ENCODE results near the gene ACTR1A.

ACTR1A gene

GRCh38 chr10:102523250-102524029, 20.9 kb upstream of the ACTR1A start:
- Histone ChIP-seq H3K27me3 (ENCODE audit: insufficient read depth, low read length, poor library complexity) (no peaks in the 10 kb centered on the region), H3K4me2 (ENCODE audit: low read length) (no peak overlapping the region), H3K4ac (ENCODE audit: low read depth, low read length) (no peak overlapping the region), H4K5ac (ENCODE audit: low read length) (no peak overlapping the region), H3K27ac (ENCODE audit: low read depth, low read length) (no peak overlapping the region), H3K18ac (ENCODE audit: low read length) (no peak overlapping the region), H3K4me1 (ENCODE audit: control insufficient read depth, low read depth, low read length) (no peaks in the 10 kb centered on the region), H3K79me2 (ENCODE audit: control insufficient read depth, insufficient read depth, low read length) (no peaks in the 10 kb centered on the region), H2BK120ac (ENCODE audit: low read depth, low read length) (no peak overlapping the region), H2BK15ac (replicated peaks; ENCODE audit: low read depth) (no peak overlapping the region), H3K79me1 (ENCODE audit: low read length) (peaks cover 6% of the 10 kb centered on the region), H2AK5ac (ENCODE audit: low read length) (no peak overlapping the region), H3K56ac (ENCODE audit: low read length) (no peak overlapping the region), H3K23ac (ENCODE audit: low read length) (no peak overlapping the region), H4K8ac (ENCODE audit: low read depth, low read length) (no peak overlapping the region), H3K9ac (ENCODE audit: low read length) (no peak overlapping the region), H3K4me3 (ENCODE audit: low read length) (no peak overlapping the region), H3K36me3 (ENCODE audit: control insufficient read depth, insufficient read depth, low read length) (no peaks in the 10 kb centered on the region), H2BK5ac (ENCODE audit: low read length) (no peak overlapping the region)
- no peak for DNase-seq
- no CpG with 5 or more reads among the region's 7 CpGs for WGBS (ENCODE audit: extremely low coverage, insufficient coverage, low lambda C conversion rate)

GRCh38 chr10:102522874-102523249, 20.4 kb upstream of the ACTR1A start:
- no peak overlapping the region for H2BK5ac ChIP-seq (ENCODE audit: low read length)
- no peak overlapping the region for H4K8ac ChIP-seq (ENCODE audit: low read depth, low read length)
- H3K79me1 ChIP-seq (ENCODE audit: low read length), result peaks cover 6% of the 10 kb centered on the region
- H3K23ac ChIP-seq (ENCODE audit: low read length), result peak overlapping the region; percentile 90
- H3K4ac ChIP-seq (ENCODE audit: low read depth, low read length), result no peak overlapping the region
- DNase-seq, result no peak
- WGBS (ENCODE audit: extremely low coverage, insufficient coverage, low lambda C conversion rate), result no CpG with 5 or more reads among the region's 1 CpG
- H3K27me3 ChIP-seq (ENCODE audit: insufficient read depth, low read length, poor library complexity), result no peaks in the 10 kb centered on the region
- no peak overlapping the region for H3K27ac ChIP-seq (ENCODE audit: low read depth, low read length)
- no peak overlapping the region for H2AK5ac ChIP-seq (ENCODE audit: low read length)
- no peak overlapping the region for H2BK15ac ChIP-seq (replicated peaks; ENCODE audit: low read depth)
- no peaks in the 10 kb centered on the region for H3K79me2 ChIP-seq (ENCODE audit: control insufficient read depth, insufficient read depth, low read length)
- H3K4me3 ChIP-seq (ENCODE audit: low read length), result no peak overlapping the region
- H3K18ac ChIP-seq (ENCODE audit: low read length), result no peak overlapping the region
- H4K5ac ChIP-seq (ENCODE audit: low read length), result no peak overlapping the region
- no peak overlapping the region for H3K56ac ChIP-seq (ENCODE audit: low read length)
- H3K4me2 ChIP-seq (ENCODE audit: low read length), result no peak overlapping the region
- H3K4me1 ChIP-seq (ENCODE audit: control insufficient read depth, low read depth, low read length), result no peaks in the 10 kb centered on the region
- no peak overlapping the region for H2BK120ac ChIP-seq (ENCODE audit: low read depth, low read length)
- no peak overlapping the region for H3K9ac ChIP-seq (ENCODE audit: low read length)
- H3K36me3 ChIP-seq (ENCODE audit: control insufficient read depth, insufficient read depth, low read length), result no peaks in the 10 kb centered on the region

GRCh38 chr10:102519246-102519825, 16.8 kb upstream of the ACTR1A start:
- no peak overlapping the region for H2BK15ac ChIP-seq (replicated peaks; ENCODE audit: low read depth)
- H3K56ac ChIP-seq (ENCODE audit: low read length), result no peak overlapping the region
- no peak overlapping the region for H3K4me2 ChIP-seq (ENCODE audit: low read length)
- H4K5ac ChIP-seq (ENCODE audit: low read length), result no peak overlapping the region
- no peaks in the 10 kb centered on the region for H3K36me3 ChIP-seq (ENCODE audit: control insufficient read depth, insufficient read depth, low read length)
- no peak overlapping the region for H3K4me3 ChIP-seq (ENCODE audit: low read length)
- no peak overlapping the region for H4K8ac ChIP-seq (ENCODE audit: low read depth, low read length)
- no peaks in the 10 kb centered on the region for H3K27me3 ChIP-seq (ENCODE audit: insufficient read depth, low read length, poor library complexity)
- no peak overlapping the region for H2AK5ac ChIP-seq (ENCODE audit: low read length)
- no CpG with 5 or more reads among the region's 12 CpGs for WGBS (ENCODE audit: extremely low coverage, insufficient coverage, low lambda C conversion rate)
- H2BK120ac ChIP-seq (ENCODE audit: low read depth, low read length), result no peak overlapping the region
- no peak overlapping the region for H3K9ac ChIP-seq (ENCODE audit: low read length)
- no peaks in the 10 kb centered on the region for H3K4me1 ChIP-seq (ENCODE audit: control insufficient read depth, low read depth, low read length)
- no peak for DNase-seq
- H3K23ac ChIP-seq (ENCODE audit: low read length), result no peak overlapping the region
- no peak overlapping the region for H2BK5ac ChIP-seq (ENCODE audit: low read length)
- H3K79me2 ChIP-seq (ENCODE audit: control insufficient read depth, insufficient read depth, low read length), result no peaks in the 10 kb centered on the region
- no peak overlapping the region for H3K4ac ChIP-seq (ENCODE audit: low read depth, low read length)
- peaks cover 6% of the 10 kb centered on the region for H3K79me1 ChIP-seq (ENCODE audit: low read length)
- no peak overlapping the region for H3K18ac ChIP-seq (ENCODE audit: low read length)
- no peak overlapping the region for H3K27ac ChIP-seq (ENCODE audit: low read depth, low read length)

GRCh38 chr10:102517553-102517952, 15.0 kb upstream of the ACTR1A start:
- Histone ChIP-seq H3K4me1 (ENCODE audit: control insufficient read depth, low read depth, low read length) (no peaks in the 10 kb centered on the region), H3K56ac (ENCODE audit: low read length) (no peak overlapping the region), H3K27ac (ENCODE audit: low read depth, low read length) (no peak overlapping the region), H4K5ac (ENCODE audit: low read length) (no peak overlapping the region), H3K4ac (ENCODE audit: low read depth, low read length) (no peak overlapping the region), H2AK5ac (ENCODE audit: low read length) (no peak overlapping the region), H4K8ac (ENCODE audit: low read depth, low read length) (no peak overlapping the region), H3K9ac (ENCODE audit: low read length) (no peak overlapping the region), H3K79me1 (ENCODE audit: low read length) (peaks cover 3% of the 10 kb centered on the region), H2BK15ac (replicated peaks; ENCODE audit: low read depth) (no peak overlapping the region), H3K36me3 (ENCODE audit: control insufficient read depth, insufficient read depth, low read length) (no peaks in the 10 kb centered on the region), H3K18ac (ENCODE audit: low read length) (no peak overlapping the region), H2BK5ac (ENCODE audit: low read length) (no peak overlapping the region), H3K4me2 (ENCODE audit: low read length) (no peak overlapping the region), H3K79me2 (ENCODE audit: control insufficient read depth, insufficient read depth, low read length) (no peaks in the 10 kb centered on the region), H3K23ac (ENCODE audit: low read length) (no peak overlapping the region), H2BK120ac (ENCODE audit: low read depth, low read length) (no peak overlapping the region), H3K4me3 (ENCODE audit: low read length) (no peak overlapping the region), H3K27me3 (ENCODE audit: insufficient read depth, low read length, poor library complexity) (no peaks in the 10 kb centered on the region)
- WGBS (ENCODE audit: extremely low coverage, insufficient coverage, low lambda C conversion rate), result no CpG with 5 or more reads among the region's 3 CpGs
- DNase-seq, result no peak

- Histone ChIP-seq H3K9ac (ENCODE audit: low read length) (no peak overlapping the region), H3K79me1 (ENCODE audit: low read length) (no peaks in the 10 kb centered on the region), H2AK5ac (ENCODE audit: low read length) (no peak overlapping the region), H3K4ac (ENCODE audit: low read depth, low read length) (no peak overlapping the region), H3K27ac (ENCODE audit: low read depth, low read length) (no peak overlapping the region), H4K5ac (ENCODE audit: low read length) (no peak overlapping the region), H3K4me2 (ENCODE audit: low read length) (no peak overlapping the region), H3K4me3 (ENCODE audit: low read length) (no peak overlapping the region), H3K18ac (ENCODE audit: low read length) (no peak overlapping the region), H4K8ac (ENCODE audit: low read depth, low read length) (no peak overlapping the region), H2BK15ac (replicated peaks; ENCODE audit: low read depth) (no peak overlapping the region), H3K56ac (ENCODE audit: low read length) (no peak overlapping the region), H3K79me2 (ENCODE audit: control insufficient read depth, insufficient read depth, low read length) (no peaks in the 10 kb centered on the region), H3K23ac (ENCODE audit: low read length) (no peak overlapping the region), H2BK5ac (ENCODE audit: low read length) (no peak overlapping the region), H2BK120ac (ENCODE audit: low read depth, low read length) (no peak overlapping the region), H3K27me3 (ENCODE audit: insufficient read depth, low read length, poor library complexity) (no peaks in the 10 kb centered on the region), H3K4me1 (ENCODE audit: control insufficient read depth, low read depth, low read length) (no peaks in the 10 kb centered on the region), H3K36me3 (ENCODE audit: control insufficient read depth, insufficient read depth, low read length) (no peaks in the 10 kb centered on the region)
- DNase-seq, result no peak
- WGBS (ENCODE audit: extremely low coverage, insufficient coverage, low lambda C conversion rate), result no CpG with 5 or more reads among the region's 3 CpGs
Measured at GRCh38 chr10:102515724-102516123, 13.2 kb upstream of the ACTR1A start.
